ENCODE measurements around the gene SAMD8.
"Not testable (repeated sequence)": the region's sequence is repeated elsewhere in the genome, so short reads cannot be mapped to it uniquely, and the experiment has no call there.

Gene SAMD8

DNA sequence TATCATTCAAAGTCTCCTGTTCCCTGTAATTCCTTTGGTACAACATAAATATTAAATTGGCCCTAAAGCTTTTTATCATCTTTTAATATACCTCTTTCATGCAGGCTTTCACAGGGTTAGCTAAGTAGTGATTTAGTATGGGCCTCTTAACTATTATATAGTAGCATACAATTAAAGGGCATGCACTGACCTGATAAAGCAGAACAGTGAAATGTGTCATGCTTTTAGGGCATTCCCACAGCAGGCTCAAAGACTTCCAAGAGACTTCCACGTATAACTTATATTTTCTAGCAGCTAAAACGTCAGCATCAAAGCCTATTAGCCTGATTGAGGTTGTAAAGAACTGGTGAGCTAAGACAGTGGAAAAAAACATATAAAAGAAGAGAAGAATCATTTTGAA is 35.3 kb downstream of the SAMD8 start:
- DNase-seq: no peak

GRCh38 chr10:75150656-75151055 is 39.2 kb downstream of the SAMD8 start:
- no peak for DNase-seq

- no peak for DNase-seq
Measured at GRCh38 chr10:75159519-75159918, 48.1 kb downstream of the SAMD8 start.

DNA sequence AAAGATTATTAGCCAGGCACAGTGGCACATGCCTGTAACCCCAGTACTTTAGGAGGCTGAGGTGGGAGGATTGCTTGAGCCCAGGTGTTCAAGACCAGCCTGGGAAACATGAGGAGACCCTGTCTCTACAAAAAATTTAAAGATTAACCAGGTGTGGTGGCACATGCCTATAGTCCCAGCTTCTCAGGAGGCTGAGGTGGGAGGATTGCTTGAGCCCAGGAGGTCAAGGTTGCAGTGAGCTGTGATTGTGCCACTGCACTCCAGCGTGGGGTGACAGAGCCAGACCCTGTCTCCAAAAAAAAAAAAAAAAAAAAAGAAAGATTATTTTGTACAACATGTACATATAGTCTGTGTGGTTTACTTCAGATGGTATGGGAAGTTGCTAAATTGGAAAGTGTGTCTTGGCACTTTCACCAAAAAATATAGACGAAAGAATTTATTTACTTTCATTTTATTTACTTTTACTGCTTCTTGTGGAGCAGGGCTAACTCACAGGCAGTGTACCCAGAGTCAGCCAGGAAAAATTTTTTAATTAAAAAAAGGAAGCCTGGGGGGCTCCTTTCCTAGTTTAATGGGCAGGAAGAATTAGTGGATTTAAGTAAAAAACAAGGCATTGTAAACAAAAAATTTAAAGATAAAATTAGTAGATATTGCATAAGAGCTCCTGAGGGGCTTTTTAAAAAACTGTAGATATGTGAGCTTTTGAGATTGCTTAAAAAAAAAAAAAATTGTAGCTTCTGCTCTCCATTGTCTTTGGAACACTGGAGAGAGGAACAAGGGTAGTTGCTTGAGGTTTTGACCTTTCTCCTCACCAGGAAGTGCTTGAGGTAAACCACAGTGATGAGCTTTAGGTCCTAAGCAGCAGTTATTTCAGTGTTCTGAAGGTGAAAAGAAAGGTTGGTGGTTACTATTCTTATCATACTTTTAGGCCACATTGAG is 54.5 kb downstream of the SAMD8 start:
- DNase-seq: peak in 1 of 2 donors; percentile 45

- no peak for DNase-seq
Measured at GRCh38 chr10:75166623-75166972, 55.1 kb downstream of the SAMD8 start.

GRCh38 chr10:75168275-75168674 is 56.8 kb downstream of the SAMD8 start:
- no peak for DNase-seq

- DNase-seq: no peak
Measured at GRCh38 chr10:75170215-75170614, 58.8 kb downstream of the SAMD8 start.

DNA sequence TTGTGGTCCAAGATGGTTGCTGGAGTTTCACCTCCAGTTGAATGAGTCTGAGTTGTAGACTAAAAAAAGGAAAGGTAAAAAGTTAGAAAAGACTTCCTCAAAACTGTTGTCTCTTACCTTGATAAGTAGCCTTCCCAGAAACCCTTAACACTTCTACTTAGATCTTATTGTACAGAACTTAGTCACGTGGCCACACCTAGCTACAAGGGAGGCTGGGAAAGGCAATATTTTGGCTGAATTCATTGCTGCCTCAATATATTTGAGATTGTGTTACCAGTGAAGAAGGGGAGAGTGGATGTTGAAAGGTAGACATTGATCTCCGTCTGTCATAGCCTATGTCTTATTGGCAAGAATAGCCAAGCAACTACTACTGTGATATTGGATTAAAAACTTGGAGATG is 63.6 kb downstream of the SAMD8 start:
- no peak for DNase-seq

DNA sequence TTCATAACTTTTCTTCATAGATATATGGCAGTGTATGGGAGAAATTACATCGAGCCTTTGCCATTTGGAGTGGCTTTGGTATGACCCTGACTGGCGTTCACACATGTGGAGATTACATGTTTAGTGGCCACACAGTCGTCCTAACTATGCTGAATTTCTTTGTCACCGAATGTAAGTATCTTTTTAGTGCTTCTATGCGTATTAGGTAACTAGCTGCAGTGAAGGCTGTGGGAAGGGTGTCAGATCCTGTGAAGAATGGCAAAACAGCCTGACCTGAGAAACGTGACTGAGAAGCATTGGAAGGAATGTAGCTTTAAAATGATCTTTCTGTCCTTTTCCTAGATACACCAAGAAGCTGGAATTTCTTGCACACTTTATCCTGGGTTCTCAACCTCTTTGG is 64.6 kb downstream of the SAMD8 start:
- no peak for DNase-seq

DNA sequence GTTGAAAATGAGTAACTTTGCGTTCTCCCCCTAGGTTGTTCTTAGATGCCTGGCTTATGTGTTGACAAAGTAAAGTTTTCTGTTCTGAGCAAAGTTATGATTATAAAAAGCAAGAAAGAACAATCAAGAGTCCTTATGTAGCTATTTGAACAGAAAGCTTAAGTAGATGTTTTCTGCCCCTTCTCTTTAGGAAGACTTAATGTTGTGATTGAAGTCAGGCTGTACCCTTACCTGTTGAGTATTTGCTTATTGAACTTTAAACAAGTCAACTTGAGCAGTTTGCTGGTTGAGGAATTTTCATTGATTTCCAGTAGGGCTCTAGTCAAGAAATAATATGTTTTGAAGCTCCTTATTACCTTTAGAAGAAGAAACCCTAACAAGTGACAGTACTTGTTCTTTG is 65.3 kb downstream of the SAMD8 start:
- DNase-seq: no peak

DNA sequence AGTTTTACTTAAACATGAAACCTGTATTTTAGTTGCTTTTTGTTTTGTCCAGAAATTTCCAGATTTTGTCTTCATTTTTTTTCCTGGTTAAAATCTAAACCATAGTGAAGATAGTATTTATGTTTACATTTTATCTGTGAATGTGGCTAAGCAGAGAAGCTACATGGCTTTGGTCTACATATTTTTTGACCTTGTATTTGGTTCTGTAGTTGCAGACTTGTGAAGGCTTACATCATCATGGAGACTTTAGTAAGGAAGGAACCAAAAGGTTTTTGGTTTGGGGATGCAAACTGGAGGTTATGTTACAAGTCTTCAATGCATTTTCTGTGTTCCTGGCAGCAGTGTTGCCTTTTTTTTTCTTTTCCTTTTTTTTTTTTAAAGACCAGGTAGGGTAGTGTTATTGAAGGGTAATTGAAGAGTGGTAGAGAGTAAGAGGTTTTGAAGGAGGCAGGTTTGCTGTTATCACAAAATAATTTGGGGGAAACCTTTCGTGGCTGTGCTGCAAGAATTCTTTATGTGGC is 68.3 kb downstream of the SAMD8 start:
- no peak for DNase-seq

DNA sequence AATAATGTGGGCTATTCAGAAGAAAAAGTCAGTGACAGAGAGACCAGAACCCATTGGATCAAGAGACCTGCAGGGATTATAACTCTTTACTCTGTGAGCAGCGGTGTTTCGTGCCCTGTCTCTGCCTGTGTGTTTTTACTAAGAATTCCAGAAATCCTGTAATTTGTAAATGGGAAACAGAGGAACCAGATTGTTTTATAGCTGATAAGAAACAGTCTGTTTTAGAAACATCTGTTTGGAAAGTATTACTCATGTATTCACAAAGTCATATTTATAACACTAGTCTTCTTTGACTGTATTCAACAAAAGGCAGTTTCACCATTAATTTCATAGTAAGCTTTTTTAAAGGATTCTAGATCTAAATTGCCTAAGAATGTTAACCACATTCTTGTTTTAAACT is 69.1 kb downstream of the SAMD8 start:
- DNase-seq: no peak

DNA sequence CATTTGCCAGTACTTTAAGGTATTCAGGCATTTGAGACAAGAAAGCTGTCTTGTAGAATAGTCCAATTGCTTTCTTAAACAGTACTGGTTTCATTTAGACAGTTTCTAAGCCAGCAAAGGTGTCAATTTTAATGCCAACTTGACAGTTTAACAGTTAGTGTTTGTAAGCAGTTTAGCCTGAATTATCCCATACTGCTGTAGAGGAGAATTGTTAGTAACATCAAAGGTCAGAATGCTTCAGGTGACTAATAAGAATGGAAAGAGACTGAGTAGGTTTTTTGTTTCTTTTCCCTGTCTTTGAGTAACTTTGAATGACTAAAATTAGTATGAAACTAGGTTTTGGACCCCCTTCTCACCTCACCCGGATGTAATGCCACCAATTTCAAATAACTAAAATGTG is 69.6 kb downstream of the SAMD8 start:
- no peak for DNase-seq

DNA sequence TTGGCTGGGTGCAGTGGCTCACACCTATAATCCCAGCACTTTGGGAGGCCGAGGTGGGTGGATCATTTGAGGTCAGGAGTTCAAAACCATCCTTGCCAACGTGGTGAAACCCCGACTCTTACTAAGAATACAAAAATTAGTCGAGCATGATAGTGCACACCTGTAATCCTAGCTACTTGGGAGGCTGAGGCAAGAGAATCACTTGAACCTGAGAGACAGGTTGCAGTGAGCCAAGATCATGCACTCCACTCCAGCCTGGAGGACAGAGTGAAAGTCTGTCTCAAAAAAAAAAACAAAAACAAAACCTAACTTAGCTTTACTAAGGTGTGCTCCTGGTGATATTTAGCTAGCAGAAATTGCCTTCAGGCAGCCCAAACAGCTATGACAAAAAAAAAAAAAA is 74.9 kb downstream of the SAMD8 start:
- no peak for DNase-seq

DNA sequence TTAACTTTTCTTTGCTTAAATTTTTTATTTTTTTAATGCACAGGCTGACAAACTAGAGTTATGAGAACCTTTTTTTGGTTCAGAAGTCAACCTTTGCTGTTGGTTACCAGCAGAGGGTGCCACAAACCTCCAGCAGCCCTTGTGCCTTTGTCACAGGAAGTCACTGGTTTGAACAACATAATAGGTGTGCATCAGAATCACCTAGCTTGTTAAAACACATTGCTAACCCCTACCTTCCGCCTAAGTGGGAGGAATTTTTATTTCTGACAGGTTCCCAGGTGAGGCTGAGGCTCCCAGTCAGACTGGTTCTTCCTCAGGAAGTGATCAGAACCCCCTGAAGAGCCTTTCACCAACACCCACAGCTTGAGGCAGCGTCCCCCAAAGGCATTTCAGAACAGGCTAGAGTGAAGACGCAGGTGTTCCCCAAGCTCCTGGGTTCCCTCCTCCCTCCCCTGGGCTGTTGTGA is 76.5 kb downstream of the SAMD8 start:
- peak; percentile 81 to 85 for DNase-seq

- not testable (repeated sequence) for DNase-seq
Measured at GRCh38 chr10:75188522-75188921, 77.1 kb downstream of the SAMD8 start.

DNA sequence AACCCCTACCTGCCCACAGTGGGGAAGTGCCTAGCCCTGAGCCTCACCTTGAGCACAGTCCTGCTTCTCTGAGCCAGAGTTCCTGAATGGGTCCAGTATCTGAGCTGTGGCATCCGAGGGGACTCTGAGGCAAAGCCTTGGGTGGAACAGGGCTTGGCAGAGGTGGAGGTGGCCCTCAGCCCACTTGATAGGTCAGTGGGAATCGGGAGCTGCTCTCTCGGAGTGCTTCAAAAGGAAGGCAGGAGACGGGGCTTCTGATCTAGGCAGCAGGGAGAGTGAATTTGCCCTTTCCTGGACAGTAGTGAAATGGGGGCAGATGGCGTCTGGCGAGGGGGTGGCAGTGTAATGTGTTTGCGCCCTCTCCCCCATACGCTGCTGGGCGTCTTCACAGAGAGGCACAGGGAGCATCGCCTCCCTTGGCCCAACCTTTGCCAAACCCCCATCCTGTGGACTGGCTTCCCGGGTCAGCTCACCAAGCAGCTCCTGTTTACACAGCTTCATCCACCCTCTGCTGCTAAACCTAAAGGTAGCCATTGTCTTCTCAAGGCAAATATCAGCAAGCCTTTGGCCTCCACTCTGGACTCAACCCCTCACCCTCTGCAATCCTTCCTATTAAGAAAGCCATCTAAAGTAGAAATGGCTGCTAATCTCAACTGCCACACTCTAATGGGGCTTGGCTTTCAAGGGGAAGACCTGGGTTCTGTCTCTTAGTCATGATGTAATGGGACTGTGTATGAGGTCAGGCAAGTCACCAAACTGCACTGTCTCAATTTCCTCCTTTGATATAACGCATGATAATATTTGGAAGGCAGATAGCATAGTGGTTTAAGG is 78.0 kb downstream of the SAMD8 start:
- DNase-seq: no peak

DNA sequence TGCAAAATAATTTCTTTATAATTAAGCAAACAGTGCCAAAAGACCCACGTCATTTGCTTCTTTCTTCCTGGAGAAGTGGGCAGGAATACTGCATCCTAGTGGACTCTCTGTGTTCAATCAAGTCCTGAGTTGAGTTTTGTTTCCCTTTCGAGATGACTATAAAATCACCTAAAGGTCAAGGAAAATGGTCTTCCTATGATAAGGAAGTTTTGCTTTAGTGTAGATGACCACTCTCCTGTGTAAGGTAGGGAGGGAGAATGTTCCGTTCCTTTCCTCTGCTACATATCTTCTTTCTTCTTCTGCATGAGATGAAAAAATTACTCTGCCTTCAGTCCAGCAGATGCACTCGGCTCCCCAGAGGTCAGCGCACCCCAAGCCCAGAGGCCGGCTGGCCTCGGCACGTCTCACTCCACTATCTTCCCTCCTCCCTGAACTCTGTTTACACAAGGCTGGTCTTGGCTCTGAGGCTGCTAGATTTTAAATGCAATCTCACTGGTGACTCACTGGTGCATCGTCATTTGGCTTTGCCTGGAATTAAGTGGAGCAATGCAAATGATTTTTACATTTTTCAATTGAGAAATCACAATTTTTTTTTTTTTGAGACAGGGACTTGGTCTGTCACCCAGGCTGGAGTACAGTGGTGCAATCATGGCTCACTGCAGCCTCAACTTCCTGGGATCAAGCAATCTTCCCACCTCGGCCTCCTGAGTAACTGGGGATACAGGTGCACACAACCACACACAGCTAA is 80.5 kb downstream of the SAMD8 start:
- DNase-seq: peak in 1 of 2 donors; percentile 56

DNA sequence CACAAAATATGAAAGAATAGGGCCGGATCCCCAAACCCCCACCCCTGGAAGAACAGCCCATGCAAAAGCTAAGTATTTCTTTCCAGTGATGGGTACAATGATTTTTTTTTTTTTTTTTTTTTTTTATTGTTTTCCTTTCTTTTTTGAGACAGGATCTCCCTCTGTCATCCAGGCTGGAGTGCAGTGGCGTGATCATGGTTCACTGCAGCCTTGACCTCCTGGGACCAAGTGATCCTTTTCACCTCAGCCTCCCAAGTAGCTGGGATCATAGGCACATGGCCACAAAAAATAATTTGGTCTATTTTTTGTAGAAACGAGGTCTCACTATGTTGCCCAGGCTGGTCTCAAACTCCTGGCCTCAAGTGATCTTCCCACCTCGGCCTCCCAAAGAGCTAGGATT is 83.2 kb downstream of the SAMD8 start:
- DNase-seq: not testable (repeated sequence)

DNA sequence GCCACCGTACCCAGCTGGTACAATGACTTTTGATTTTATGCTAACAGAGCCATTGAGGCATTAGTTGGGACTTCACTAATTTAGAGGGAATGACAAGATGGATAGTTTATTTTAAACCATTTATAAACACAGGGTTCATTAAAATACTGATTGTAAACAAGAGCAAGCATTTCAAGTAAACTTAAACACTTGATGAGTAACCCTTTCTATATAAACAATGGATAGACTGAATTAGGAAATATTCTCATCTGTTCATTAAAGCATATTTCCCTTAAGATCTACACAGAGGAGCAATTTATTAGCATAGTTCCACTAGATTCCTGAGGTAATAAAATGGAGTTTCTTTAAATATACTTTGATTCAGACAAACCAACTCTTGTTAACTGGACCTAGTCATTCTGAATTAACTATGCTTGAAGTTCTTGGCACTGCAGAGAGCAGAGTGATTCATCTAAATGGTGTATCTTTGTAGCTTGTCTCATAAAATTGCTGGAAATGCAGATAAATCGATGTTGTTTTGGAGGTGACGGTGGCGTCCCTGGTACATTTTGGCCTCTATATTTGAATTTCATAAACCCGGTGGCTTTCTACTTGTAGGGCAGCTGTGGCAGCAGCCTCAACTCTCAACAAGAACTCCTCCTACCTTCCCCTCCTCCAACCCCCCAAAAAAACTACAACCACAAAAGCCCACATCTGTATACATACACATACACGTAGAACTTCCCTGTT is 83.7 kb downstream of the SAMD8 start:
- DNase-seq: no peak

GRCh38 chr10:75197066-75197465 is 85.6 kb downstream of the SAMD8 start:
- no peak for DNase-seq

GRCh38 chr10:75197906-75198305 is 86.5 kb downstream of the SAMD8 start:
- DNase-seq: no peak
